ENCODE measurements around the gene SDHB. TPM values are rescaled to one million over a fixed set of nuclear protein-coding genes. Genes with fewer than 3 reads are reported as not detected.

Gene SDHB
- total and polyA plus RNA-seq, 10 of the 15 experiments (the other 5 are each of a cell fraction or from before 2014, with no cell fraction given), result 101 to 319 (median 188) TPM

- TF ChIP-seq, protein P1, sequence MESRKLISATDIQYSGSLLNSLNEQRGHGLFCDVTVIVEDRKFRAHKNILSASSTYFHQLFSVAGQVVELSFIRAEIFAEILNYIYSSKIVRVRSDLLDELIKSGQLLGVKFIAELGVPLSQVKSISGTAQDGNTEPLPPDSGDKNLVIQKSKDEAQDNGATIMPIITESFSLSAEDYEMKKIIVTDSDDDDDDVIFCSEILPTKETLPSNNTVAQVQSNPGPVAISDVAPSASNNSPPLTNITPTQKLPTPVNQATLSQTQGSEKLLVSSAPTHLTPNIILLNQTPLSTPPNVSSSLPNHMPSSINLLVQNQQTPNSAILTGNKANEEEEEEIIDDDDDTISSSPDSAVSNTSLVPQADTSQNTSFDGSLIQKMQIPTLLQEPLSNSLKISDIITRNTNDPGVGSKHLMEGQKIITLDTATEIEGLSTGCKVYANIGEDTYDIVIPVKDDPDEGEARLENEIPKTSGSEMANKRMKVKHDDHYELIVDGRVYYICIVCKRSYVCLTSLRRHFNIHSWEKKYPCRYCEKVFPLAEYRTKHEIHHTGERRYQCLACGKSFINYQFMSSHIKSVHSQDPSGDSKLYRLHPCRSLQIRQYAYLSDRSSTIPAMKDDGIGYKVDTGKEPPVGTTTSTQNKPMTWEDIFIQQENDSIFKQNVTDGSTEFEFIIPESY (IDR thresholded peaks at IDR 0.05), result no peak
- TF ChIP-seq, protein P2, sequence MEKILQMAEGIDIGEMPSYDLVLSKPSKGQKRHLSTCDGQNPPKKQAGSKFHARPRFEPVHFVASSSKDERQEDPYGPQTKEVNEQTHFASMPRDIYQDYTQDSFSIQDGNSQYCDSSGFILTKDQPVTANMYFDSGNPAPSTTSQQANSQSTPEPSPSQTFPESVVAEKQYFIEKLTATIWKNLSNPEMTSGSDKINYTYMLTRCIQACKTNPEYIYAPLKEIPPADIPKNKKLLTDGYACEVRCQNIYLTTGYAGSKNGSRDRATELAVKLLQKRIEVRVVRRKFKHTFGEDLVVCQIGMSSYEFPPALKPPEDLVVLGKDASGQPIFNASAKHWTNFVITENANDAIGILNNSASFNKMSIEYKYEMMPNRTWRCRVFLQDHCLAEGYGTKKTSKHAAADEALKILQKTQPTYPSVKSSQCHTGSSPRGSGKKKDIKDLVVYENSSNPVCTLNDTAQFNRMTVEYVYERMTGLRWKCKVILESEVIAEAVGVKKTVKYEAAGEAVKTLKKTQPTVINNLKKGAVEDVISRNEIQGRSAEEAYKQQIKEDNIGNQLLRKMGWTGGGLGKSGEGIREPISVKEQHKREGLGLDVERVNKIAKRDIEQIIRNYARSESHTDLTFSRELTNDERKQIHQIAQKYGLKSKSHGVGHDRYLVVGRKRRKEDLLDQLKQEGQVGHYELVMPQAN (conservative IDR thresholded peaks at IDR 0.05), result no peak
- no peak for TF ChIP-seq KAT2A (conservative IDR thresholded peaks at IDR 0.05; ENCODE audit: control insufficient read depth, low read depth, low read length)
- no peak for TF ChIP-seq MLLT1 (IDR thresholded peaks at IDR 0.05)
- TF ChIP-seq, protein P3, sequence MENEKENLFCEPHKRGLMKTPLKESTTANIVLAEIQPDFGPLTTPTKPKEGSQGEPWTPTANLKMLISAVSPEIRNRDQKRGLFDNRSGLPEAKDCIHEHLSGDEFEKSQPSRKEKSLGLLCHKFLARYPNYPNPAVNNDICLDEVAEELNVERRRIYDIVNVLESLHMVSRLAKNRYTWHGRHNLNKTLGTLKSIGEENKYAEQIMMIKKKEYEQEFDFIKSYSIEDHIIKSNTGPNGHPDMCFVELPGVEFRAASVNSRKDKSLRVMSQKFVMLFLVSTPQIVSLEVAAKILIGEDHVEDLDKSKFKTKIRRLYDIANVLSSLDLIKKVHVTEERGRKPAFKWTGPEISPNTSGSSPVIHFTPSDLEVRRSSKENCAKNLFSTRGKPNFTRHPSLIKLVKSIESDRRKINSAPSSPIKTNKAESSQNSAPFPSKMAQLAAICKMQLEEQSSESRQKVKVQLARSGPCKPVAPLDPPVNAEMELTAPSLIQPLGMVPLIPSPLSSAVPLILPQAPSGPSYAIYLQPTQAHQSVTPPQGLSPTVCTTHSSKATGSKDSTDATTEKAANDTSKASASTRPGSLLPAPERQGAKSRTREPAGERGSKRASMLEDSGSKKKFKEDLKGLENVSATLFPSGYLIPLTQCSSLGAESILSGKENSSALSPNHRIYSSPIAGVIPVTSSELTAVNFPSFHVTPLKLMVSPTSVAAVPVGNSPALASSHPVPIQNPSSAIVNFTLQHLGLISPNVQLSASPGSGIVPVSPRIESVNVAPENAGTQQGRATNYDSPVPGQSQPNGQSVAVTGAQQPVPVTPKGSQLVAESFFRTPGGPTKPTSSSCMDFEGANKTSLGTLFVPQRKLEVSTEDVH (IDR thresholded peaks at IDR 0.05; ENCODE audit: low read depth, partially characterized antibody), result no peak
- TF ChIP-seq SREBF1 (IDR thresholded peaks at IDR 0.05; ENCODE audit: low read length), result no peak
These were observed 37.5 kb downstream of the SDHB start (continued) for GRCh38 chr1:17016317-17016661.

Data from GM12878 (cell line).